ENCODE data around the gene NFU1.

Gene NFU1

DNA sequence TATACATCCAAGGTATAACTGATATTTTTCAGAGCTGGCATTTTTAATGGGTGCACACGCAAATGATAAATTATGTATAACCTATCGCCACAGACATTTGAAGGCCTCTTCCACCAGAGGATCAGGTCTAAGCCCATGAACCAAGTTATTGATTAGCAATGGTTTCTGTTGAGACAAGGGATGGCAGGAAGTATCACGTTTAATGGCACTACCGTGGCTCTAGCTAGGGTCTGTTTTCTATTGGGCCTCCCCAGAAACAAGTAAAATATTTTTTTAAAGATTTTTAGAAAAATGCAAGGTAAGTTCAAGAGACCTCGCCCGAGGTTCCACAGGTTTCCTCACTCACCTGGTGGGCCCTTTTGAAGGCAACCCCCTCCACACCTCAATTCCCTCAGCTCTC lies 50.9 kb downstream of the NFU1 start:
- H2BK15ac ChIP-seq (ENCODE audit: low read depth, poor library complexity, severe bottlenecking), result no peak overlapping the region
- no peaks in the 10 kb centered on the region for H3K79me1 ChIP-seq (replicated peaks; ENCODE audit: low read length, poor library complexity, severe bottlenecking)
- H4K91ac ChIP-seq (ENCODE audit: low read length), result no peak overlapping the region
- H2AFZ ChIP-seq (ENCODE audit: low read depth, low read length), result no peak overlapping the region
- peak overlapping the region; percentile 87 for H3K4me3 ChIP-seq (ENCODE audit: insufficient read depth in 1 of 2, low read depth in 1 of 2, low read length in 2 of 2)
- no peak overlapping the region for H4K8ac ChIP-seq (ENCODE audit: low read length)
- H3K9ac ChIP-seq (ENCODE audit: low read length), result peak overlapping the region; percentile 97
- H3K14ac ChIP-seq (ENCODE audit: low read length in 2 of 2), result no peak overlapping the region
- WGBS, result 0% methylated on average over 3 of the region's 6 CpGs
- H2BK5ac ChIP-seq (ENCODE audit: low read depth, low read length, poor library complexity, severe bottlenecking), result peak overlapping the region; percentile 39
- H3K36me3 ChIP-seq (ENCODE audit: control insufficient read depth in 1 of 2, insufficient read depth in 2 of 2, low read depth in 1 of 2, low read length in 2 of 2), result peaks cover 0 to 6% of the 10 kb centered on the region in 2 experiments
- no peak overlapping the region for H3K27ac ChIP-seq (ENCODE audit: low read length, poor library complexity, severe bottlenecking)
- no peak overlapping the region for H2BK120ac ChIP-seq (ENCODE audit: low read depth, low read length)
- H3K4me2 ChIP-seq (ENCODE audit: low read length, poor library complexity, severe bottlenecking), result peak overlapping the region; percentile 80
- H3K27me3 ChIP-seq (ENCODE audit: control insufficient read depth in 1 of 2, insufficient read depth in 1 of 2, low read length in 2 of 2), result no peaks in the 10 kb centered on the region
- H3K23ac ChIP-seq (ENCODE audit: low read length in 2 of 2), result peak overlapping the region in 1 of 2 experiments; percentile 97
- H2AK5ac ChIP-seq (ENCODE audit: low read length, severe bottlenecking), result no peak overlapping the region
- no peak for DNase-seq
- peak overlapping the region in 1 of 2 experiments; percentile 97 for H3K4ac ChIP-seq (ENCODE audit: low read depth in 1 of 2, low read length in 2 of 2)
- peak overlapping the region in 1 of 2 experiments; percentile 42 for H2BK12ac ChIP-seq (ENCODE audit: low read length in 2 of 2)
- peak overlapping the region in 1 of 2 experiments; percentile 88 for H3K18ac ChIP-seq (ENCODE audit: low read depth in 1 of 2, low read length in 2 of 2)
- H3K9me3 ChIP-seq (ENCODE audit: control insufficient read depth, low read length), result no peaks in the 10 kb centered on the region
- H3K4me1 ChIP-seq (ENCODE audit: control insufficient read depth, insufficient read depth, low read depth, low read length), result peaks cover 14% of the 10 kb centered on the region

- peak overlapping the region; percentile 97 for H3K9ac ChIP-seq (ENCODE audit: low read length)
- no peak overlapping the region for H2BK120ac ChIP-seq (ENCODE audit: low read depth, low read length)
- H3K18ac ChIP-seq (ENCODE audit: low read depth in 1 of 2, low read length in 2 of 2), result no peak overlapping the region
- no peaks in the 10 kb centered on the region for H3K9me3 ChIP-seq (ENCODE audit: control insufficient read depth, low read length)
- no peak overlapping the region for H2BK12ac ChIP-seq (ENCODE audit: low read length in 2 of 2)
- no peak overlapping the region for H3K23ac ChIP-seq (ENCODE audit: low read length in 2 of 2)
- H3K36me3 ChIP-seq (ENCODE audit: control insufficient read depth in 1 of 2, insufficient read depth in 2 of 2, low read depth in 1 of 2, low read length in 2 of 2), result peaks cover 0 to 6% of the 10 kb centered on the region in 2 experiments
- peak overlapping the region; percentile 68 for H3K4me2 ChIP-seq (ENCODE audit: low read length, poor library complexity, severe bottlenecking)
- peaks cover 15% of the 10 kb centered on the region for H3K4me1 ChIP-seq (ENCODE audit: control insufficient read depth, insufficient read depth, low read depth, low read length)
- H3K27ac ChIP-seq (ENCODE audit: low read length, poor library complexity, severe bottlenecking), result no peak overlapping the region
- H2BK5ac ChIP-seq (ENCODE audit: low read depth, low read length, poor library complexity, severe bottlenecking), result no peak overlapping the region
- no peaks in the 10 kb centered on the region for H3K79me1 ChIP-seq (replicated peaks; ENCODE audit: low read length, poor library complexity, severe bottlenecking)
- H2AK5ac ChIP-seq (ENCODE audit: low read length, severe bottlenecking), result no peak overlapping the region
- H4K91ac ChIP-seq (ENCODE audit: low read length), result no peak overlapping the region
- 62% methylated on average over 2 of the region's 8 CpGs for WGBS
- H3K4me3 ChIP-seq (ENCODE audit: insufficient read depth in 1 of 2, low read depth in 1 of 2, low read length in 2 of 2), result peak overlapping the region in 1 of 2 experiments; percentile 87
- H3K14ac ChIP-seq (ENCODE audit: low read length in 2 of 2), result no peak overlapping the region
- H3K4ac ChIP-seq (ENCODE audit: low read depth in 1 of 2, low read length in 2 of 2), result no peak overlapping the region
- no peak overlapping the region for H2BK15ac ChIP-seq (ENCODE audit: low read depth, poor library complexity, severe bottlenecking)
- no peak overlapping the region for H2AFZ ChIP-seq (ENCODE audit: low read depth, low read length)
- H4K8ac ChIP-seq (ENCODE audit: low read length), result no peak overlapping the region
- no peaks in the 10 kb centered on the region for H3K27me3 ChIP-seq (ENCODE audit: control insufficient read depth in 1 of 2, insufficient read depth in 1 of 2, low read length in 2 of 2)
- peak; percentile 73 for DNase-seq
Observed at GRCh38 chr2:69385443-69386151, 51.6 kb downstream of the NFU1 start.

GRCh38 chr2:69384618-69385081 lies 52.6 kb downstream of the NFU1 start:
- Histone ChIP-seq H2BK120ac (ENCODE audit: low read depth, low read length) (no peak overlapping the region), H3K23ac (ENCODE audit: low read length in 2 of 2) (no peak overlapping the region), H2AK5ac (ENCODE audit: low read length, severe bottlenecking) (no peak overlapping the region), H4K91ac (ENCODE audit: low read length) (no peak overlapping the region), H3K4ac (ENCODE audit: low read depth in 1 of 2, low read length in 2 of 2) (no peak overlapping the region), H3K27ac (ENCODE audit: low read length, poor library complexity, severe bottlenecking) (no peak overlapping the region), H3K79me1 (replicated peaks; ENCODE audit: low read length, poor library complexity, severe bottlenecking) (no peaks in the 10 kb centered on the region), H3K14ac (ENCODE audit: low read length in 2 of 2) (no peak overlapping the region), H3K4me1 (ENCODE audit: control insufficient read depth, insufficient read depth, low read depth, low read length) (peaks cover 18% of the 10 kb centered on the region), H3K9ac (ENCODE audit: low read length) (peak overlapping the region; percentile 49), H3K18ac (ENCODE audit: low read depth in 1 of 2, low read length in 2 of 2) (no peak overlapping the region), H3K27me3 (ENCODE audit: control insufficient read depth in 1 of 2, insufficient read depth in 1 of 2, low read length in 2 of 2) (no peaks in the 10 kb centered on the region), H4K8ac (ENCODE audit: low read length) (no peak overlapping the region), H2BK5ac (ENCODE audit: low read depth, low read length, poor library complexity, severe bottlenecking) (no peak overlapping the region), H3K4me2 (ENCODE audit: low read length, poor library complexity, severe bottlenecking) (peak overlapping the region; percentile 47), H3K9me3 (ENCODE audit: control insufficient read depth, low read length) (no peaks in the 10 kb centered on the region), H3K4me3 (ENCODE audit: insufficient read depth in 1 of 2, low read depth in 1 of 2, low read length in 2 of 2) (peak overlapping the region in 1 of 2 experiments; percentile 51), H2BK12ac (ENCODE audit: low read length in 2 of 2) (no peak overlapping the region), H3K36me3 (ENCODE audit: control insufficient read depth in 1 of 2, insufficient read depth in 2 of 2, low read depth in 1 of 2, low read length in 2 of 2) (peaks cover 5 to 6% of the 10 kb centered on the region in 2 experiments), H2AFZ (ENCODE audit: low read depth, low read length) (no peak overlapping the region), H2BK15ac (ENCODE audit: low read depth, poor library complexity, severe bottlenecking) (no peak overlapping the region)
- DNase-seq, result peak; percentile 35
- 92% methylated on average over 5 of the region's 5 CpGs for WGBS

GRCh38 chr2:69383176-69383812 lies 53.9 kb downstream of the NFU1 start:
- H2AK5ac ChIP-seq (ENCODE audit: low read length, severe bottlenecking), result no peak overlapping the region
- no peak overlapping the region for H2AFZ ChIP-seq (ENCODE audit: low read depth, low read length)
- no peak overlapping the region for H4K91ac ChIP-seq (ENCODE audit: low read length)
- no peak overlapping the region for H3K18ac ChIP-seq (ENCODE audit: low read depth in 1 of 2, low read length in 2 of 2)
- H3K27me3 ChIP-seq (ENCODE audit: control insufficient read depth in 1 of 2, insufficient read depth in 1 of 2, low read length in 2 of 2), result no peaks in the 10 kb centered on the region
- WGBS, result 96% methylated on average over 5 of the region's 7 CpGs
- no peak for DNase-seq
- no peaks in the 10 kb centered on the region for H3K9me3 ChIP-seq (ENCODE audit: control insufficient read depth, low read length)
- H3K9ac ChIP-seq (ENCODE audit: low read length), result no peak overlapping the region
- H3K36me3 ChIP-seq (ENCODE audit: control insufficient read depth in 1 of 2, insufficient read depth in 2 of 2, low read depth in 1 of 2, low read length in 2 of 2), result peaks cover 5 to 6% of the 10 kb centered on the region in 2 experiments
- peak overlapping the region; percentile 47 for H3K27ac ChIP-seq (ENCODE audit: low read length, poor library complexity, severe bottlenecking)
- no peak overlapping the region for H3K4me2 ChIP-seq (ENCODE audit: low read length, poor library complexity, severe bottlenecking)
- H3K23ac ChIP-seq (ENCODE audit: low read length in 2 of 2), result no peak overlapping the region
- no peak overlapping the region for H2BK5ac ChIP-seq (ENCODE audit: low read depth, low read length, poor library complexity, severe bottlenecking)
- no peak overlapping the region for H3K4ac ChIP-seq (ENCODE audit: low read depth in 1 of 2, low read length in 2 of 2)
- no peak overlapping the region for H4K8ac ChIP-seq (ENCODE audit: low read length)
- H2BK12ac ChIP-seq (ENCODE audit: low read length in 2 of 2), result no peak overlapping the region
- H2BK120ac ChIP-seq (ENCODE audit: low read depth, low read length), result no peak overlapping the region
- H3K79me1 ChIP-seq (replicated peaks; ENCODE audit: low read length, poor library complexity, severe bottlenecking), result no peaks in the 10 kb centered on the region
- peaks cover 20% of the 10 kb centered on the region for H3K4me1 ChIP-seq (ENCODE audit: control insufficient read depth, insufficient read depth, low read depth, low read length)
- no peak overlapping the region for H3K4me3 ChIP-seq (ENCODE audit: insufficient read depth in 1 of 2, low read depth in 1 of 2, low read length in 2 of 2)
- H3K14ac ChIP-seq (ENCODE audit: low read length in 2 of 2), result no peak overlapping the region
- H2BK15ac ChIP-seq (ENCODE audit: low read depth, poor library complexity, severe bottlenecking), result no peak overlapping the region

All from mesenchymal stem cell (in vitro differentiated cells and primary cell).